Effector memory CD4-positive, alpha-beta T cell (primary cell): Measurements from ENCODE around the gene MCTS1.

Source experiments
- DNase-seq, 3 donors: peaks; one replicate each; pipeline ENCODE4 v3.0.0-alpha.2; 2020
- H3K27ac ChIP-seq: 2 replicates; pipeline ENCODE4 v1.7.0; 2013; ENCODE audit warnings: mild to moderate bottlenecking, low read length, moderate library complexity; ENCODE audit not compliant: insufficient read depth, poor library complexity, severe bottlenecking
- H3K27me3 ChIP-seq: replicated peaks from 2 replicates; pipeline ENCODE4 v1.7.0; 2013; ENCODE audit warnings: mild to moderate bottlenecking, low read length; ENCODE audit not compliant: insufficient read depth, control insufficient read depth, poor library complexity, severe bottlenecking
- H3K36me3 ChIP-seq: 2 replicates; pipeline ENCODE4 v1.7.0; 2013; ENCODE audit warnings: mild to moderate bottlenecking, low read length, moderate library complexity; ENCODE audit not compliant: control insufficient read depth, insufficient read depth
- H3K4me1 ChIP-seq: 2 replicates; pipeline ENCODE4 v1.7.0; 2013; ENCODE audit warnings: low read length, mild to moderate bottlenecking; ENCODE audit not compliant: control insufficient read depth, insufficient read depth, poor library complexity, severe bottlenecking
- H3K4me3 ChIP-seq: 2 replicates; pipeline ENCODE4 v1.7.0; 2013; ENCODE audit warnings: low read length, low read depth, mild to moderate bottlenecking; ENCODE audit not compliant: insufficient read depth, poor library complexity, severe bottlenecking
- H3K9me3 ChIP-seq: 2 replicates; pipeline ENCODE4 v1.7.0; 2013; ENCODE audit warnings: mild to moderate bottlenecking, low read length, moderate library complexity; ENCODE audit not compliant: control insufficient read depth
- total RNA-seq, 3 donors: gene quantifications; one replicate each; lab custom pipeline; 2026; lab: John Stamatoyannopoulos, UW

Gene MCTS1, protein sequence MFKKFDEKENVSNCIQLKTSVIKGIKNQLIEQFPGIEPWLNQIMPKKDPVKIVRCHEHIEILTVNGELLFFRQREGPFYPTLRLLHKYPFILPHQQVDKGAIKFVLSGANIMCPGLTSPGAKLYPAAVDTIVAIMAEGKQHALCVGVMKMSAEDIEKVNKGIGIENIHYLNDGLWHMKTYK
- total RNA-seq: 14.9 to 19.9 (median 15.9) reads per million in 3 donors

DNA sequence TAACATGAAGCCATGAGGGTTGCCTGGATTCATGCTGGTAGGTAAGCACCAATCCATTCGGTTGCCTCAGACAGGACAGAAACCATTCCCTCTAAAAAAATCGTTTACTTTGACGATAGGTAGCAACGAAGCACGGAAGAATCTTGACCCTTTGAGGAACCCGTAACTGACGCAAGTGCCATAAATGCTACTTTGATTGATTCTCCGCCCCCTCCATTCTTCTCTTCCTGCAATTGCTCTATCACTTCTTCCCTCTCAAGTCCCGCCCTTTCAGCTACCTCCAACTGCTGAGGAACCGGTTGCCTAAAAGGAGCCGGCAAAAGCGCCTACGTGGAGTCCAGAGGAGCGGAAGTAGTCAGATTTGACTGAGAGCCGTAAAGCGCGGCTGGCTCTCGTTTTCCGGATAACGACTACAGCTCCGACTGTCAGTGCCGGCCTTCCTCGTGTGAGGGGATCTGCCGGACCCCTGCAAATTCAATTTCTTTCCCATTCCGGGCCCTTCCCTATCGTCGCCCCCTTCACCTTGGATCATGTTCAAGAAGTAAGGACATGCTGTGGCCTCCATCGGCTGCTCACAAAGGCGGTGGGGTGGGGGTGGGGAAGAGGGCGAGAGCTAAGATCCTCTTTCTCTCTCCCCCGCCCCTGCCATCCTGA lies at the start of gene MCTS1:
TSS of gene MCTS1 (plus strand) at position 395 of the 654 bp plus-strand sequence. CDS start at position 531, 136 bp downstream.
- Histone ChIP-seq H3K27me3 (no peaks in the 10 kb centered on the region), H3K27ac (peak within 1 kb of the TSS; percentile 81), H3K4me1 (peaks cover 3% of the 10 kb centered on the region), H3K36me3 (no peaks in the 10 kb centered on the region), H3K4me3 (peak within 1 kb of the TSS; percentile 69), H3K9me3 (no peaks in the 10 kb centered on the region)
- peak; percentile 63 to 75 (median 70) for DNase-seq

DNA sequence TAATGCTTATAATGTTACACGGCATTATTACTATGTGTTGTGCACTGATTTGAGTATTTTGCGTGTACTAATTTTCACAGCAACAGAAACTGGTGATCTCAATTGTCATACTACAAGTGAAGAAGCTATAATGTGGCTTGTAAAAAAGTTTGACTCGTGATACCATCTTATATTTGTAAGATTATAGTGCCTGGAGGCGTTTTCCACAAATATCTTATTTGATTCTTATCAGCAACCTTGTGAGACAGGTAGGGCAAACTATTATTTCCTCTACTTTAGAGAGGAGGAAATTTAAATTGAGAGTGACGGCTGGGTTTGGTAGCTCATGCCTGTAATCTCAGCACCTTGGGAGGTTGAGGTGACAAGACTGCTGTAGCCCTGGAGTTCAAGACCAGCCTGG lies 47.6 kb upstream of the MCTS1 start:
- no peak for DNase-seq
- Histone ChIP-seq H3K9me3 (no peaks in the 10 kb centered on the region), H3K27me3 (no peaks in the 10 kb centered on the region), H3K27ac (no peak overlapping the region), H3K4me3 (no peak overlapping the region), H3K4me1 (no peaks in the 10 kb centered on the region), H3K36me3 (no peaks in the 10 kb centered on the region)

GRCh38 chrX:120559804-120560203 lies 44.1 kb upstream of the MCTS1 start:
- no peaks in the 10 kb centered on the region for H3K9me3 ChIP-seq
- H3K4me3 ChIP-seq: peak overlapping the region; percentile 87
- peaks cover 4% of the 10 kb centered on the region for H3K4me1 ChIP-seq
- no peak for DNase-seq
- no peaks in the 10 kb centered on the region for H3K36me3 ChIP-seq
- peak overlapping the region; percentile 97 for H3K27ac ChIP-seq
- no peaks in the 10 kb centered on the region for H3K27me3 ChIP-seq

DNA sequence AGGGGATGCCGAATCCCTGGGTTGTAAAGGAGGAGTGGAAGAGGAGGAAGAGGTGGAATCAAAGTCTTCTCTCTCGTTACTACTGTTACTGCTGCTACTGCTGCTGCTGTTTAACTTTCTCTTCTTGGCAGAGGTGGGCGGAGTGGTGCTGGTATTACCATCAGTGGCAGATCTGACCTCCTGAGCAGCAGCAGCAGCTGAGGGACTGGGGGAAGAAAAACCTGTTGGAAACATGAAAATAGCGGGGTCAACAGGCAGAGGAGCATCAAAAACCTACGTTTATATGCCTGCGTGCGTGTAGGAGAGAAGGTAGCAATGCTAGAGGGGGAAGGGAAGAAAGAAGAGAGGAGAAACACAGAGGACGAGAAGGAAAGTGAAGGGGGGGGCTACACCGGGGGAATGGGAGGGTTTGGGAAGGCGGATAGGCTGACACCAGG lies 43.5 kb upstream of the MCTS1 start:
- DNase-seq: peak in 2 of 3 donors; percentile 9 to 24
- Histone ChIP-seq H3K27me3 (no peaks in the 10 kb centered on the region), H3K4me1 (peaks cover 4% of the 10 kb centered on the region), H3K36me3 (no peaks in the 10 kb centered on the region), H3K9me3 (no peaks in the 10 kb centered on the region), H3K4me3 (peak overlapping the region; percentile 87), H3K27ac (peak overlapping the region; percentile 97)

GRCh38 chrX:120560842-120561633 lies 42.9 kb upstream of the MCTS1 start, which contains the start of gene CUL4B:
Gene CUL4B, minus strand, starts transcription at chrX:120560962. Its CDS starts 324 bp downstream, at chrX:120560638.
- H3K27me3 ChIP-seq: no peaks in the 10 kb centered on the region
- H3K27ac ChIP-seq: peak within 1 kb of the TSS; percentile 97
- no peaks in the 10 kb centered on the region for H3K9me3 ChIP-seq
- peak; percentile 88 to 90 (median 89) for DNase-seq
- no peaks in the 10 kb centered on the region for H3K36me3 ChIP-seq
- peak within 1 kb of the TSS; percentile 87 for H3K4me3 ChIP-seq
- peaks cover 4% of the 10 kb centered on the region for H3K4me1 ChIP-seq

DNA sequence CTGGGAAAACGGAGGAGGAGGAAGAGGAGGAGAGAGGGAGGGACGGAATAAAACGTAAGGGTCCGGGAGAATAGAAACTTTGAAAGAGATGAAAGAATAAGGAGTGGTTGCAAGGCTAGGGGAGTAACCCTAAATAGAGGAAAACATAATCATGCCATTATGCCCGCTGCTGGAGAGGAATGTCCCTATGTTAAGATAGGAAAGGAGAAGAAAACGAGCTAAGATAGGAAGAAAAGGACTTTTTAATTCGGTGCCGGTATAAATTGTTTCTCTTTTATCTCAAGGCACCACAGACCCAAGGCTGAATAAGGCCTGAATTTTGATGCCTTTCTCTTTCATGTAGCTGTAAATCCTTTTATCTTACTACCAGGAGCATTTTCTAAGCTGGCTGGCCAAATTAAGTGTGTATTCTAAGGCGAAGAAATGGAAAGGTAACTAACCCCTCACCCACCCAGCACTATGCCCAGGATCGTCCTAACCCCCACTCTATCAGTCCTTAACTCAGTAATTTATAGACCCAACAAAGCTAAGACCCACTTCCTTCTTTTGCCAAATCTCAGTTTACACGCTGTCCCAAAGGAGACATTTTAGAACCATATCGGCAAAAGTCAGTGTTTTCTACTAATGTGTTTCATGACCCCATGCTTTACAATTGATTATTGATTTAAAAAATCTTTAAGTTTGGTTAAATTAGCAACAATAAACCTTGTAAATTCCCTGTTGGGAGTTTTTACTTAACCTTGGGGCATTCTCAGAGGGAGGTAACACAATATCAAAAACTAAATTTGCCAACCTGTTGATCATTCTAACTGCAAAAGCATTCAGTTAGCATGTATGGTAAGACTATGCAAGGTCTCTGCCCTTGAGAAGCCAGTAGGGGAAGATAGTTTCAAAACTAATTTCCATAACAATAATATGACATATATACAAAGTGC lies 42.0 kb upstream of the MCTS1 start:
- H3K27me3 ChIP-seq: no peaks in the 10 kb centered on the region
- peaks cover 4% of the 10 kb centered on the region for H3K4me1 ChIP-seq
- H3K9me3 ChIP-seq: no peaks in the 10 kb centered on the region
- no peaks in the 10 kb centered on the region for H3K36me3 ChIP-seq
- no peak for DNase-seq
- peak overlapping the region; percentile 87 for H3K4me3 ChIP-seq
- peak overlapping the region; percentile 97 for H3K27ac ChIP-seq

GRCh38 chrX:120562569-120562926 lies 41.4 kb upstream of the MCTS1 start:
- H3K4me3 ChIP-seq: no peak overlapping the region
- H3K9me3 ChIP-seq: no peaks in the 10 kb centered on the region
- H3K36me3 ChIP-seq: no peaks in the 10 kb centered on the region
- H3K4me1 ChIP-seq: peaks cover 4% of the 10 kb centered on the region
- no peak overlapping the region for H3K27ac ChIP-seq
- no peak for DNase-seq
- H3K27me3 ChIP-seq: no peaks in the 10 kb centered on the region

- Histone ChIP-seq H3K27ac (no peak overlapping the region), H3K9me3 (no peaks in the 10 kb centered on the region), H3K4me1 (peaks cover 4% of the 10 kb centered on the region), H3K27me3 (no peaks in the 10 kb centered on the region), H3K36me3 (no peaks in the 10 kb centered on the region), H3K4me3 (no peak overlapping the region)
- DNase-seq: no peak
Measured at GRCh38 chrX:120564925-120565324, 39.0 kb upstream of the MCTS1 start.

GRCh38 chrX:120566817-120567216 lies 37.1 kb upstream of the MCTS1 start:
- Histone ChIP-seq H3K4me3 (no peak overlapping the region), H3K4me1 (peaks cover 3% of the 10 kb centered on the region), H3K27ac (no peak overlapping the region), H3K36me3 (no peaks in the 10 kb centered on the region), H3K9me3 (no peaks in the 10 kb centered on the region), H3K27me3 (no peaks in the 10 kb centered on the region)
- no peak for DNase-seq
